Endodermal cell (in vitro differentiated cells): Measurements from ENCODE around the gene PLCB4. TPM values are rescaled to one million over a fixed set of nuclear protein-coding genes. Genes with fewer than 3 reads are reported as not detected.

Experiments
- DNase-seq: peaks from one replicate; pipeline ENCODE4 v3.0.0-alpha.2; 2017
- H3K27ac ChIP-seq: 2 replicates; pipeline ENCODE4 v1.5.1; 2013; ENCODE audit warnings: mild to moderate bottlenecking, low read depth, low read length, moderate library complexity
- H3K27me3 ChIP-seq: 2 replicates; pipeline ENCODE4 v1.6.1; 2013; ENCODE audit warnings: mild to moderate bottlenecking, low read length, moderate library complexity; ENCODE audit not compliant: insufficient read depth, control insufficient read depth, poor library complexity, severe bottlenecking
- H3K36me3 ChIP-seq: 2 replicates; pipeline ENCODE4 v1.7.0; 2013; ENCODE audit warnings: mild to moderate bottlenecking, low read length, moderate library complexity; ENCODE audit not compliant: control insufficient read depth, insufficient read depth
- H3K4me1 ChIP-seq: one replicate; pipeline ENCODE4 v1.7.0; 2013; ENCODE audit warnings: low read length; ENCODE audit not compliant: control insufficient read depth, insufficient read depth
- H3K4me3 ChIP-seq: 2 replicates; pipeline ENCODE4 v1.5.1; 2013; ENCODE audit warnings: mild to moderate bottlenecking, low read length, moderate library complexity
- H3K9ac ChIP-seq: 2 replicates; pipeline ENCODE4 v1.6.1; 2013; ENCODE audit warnings: mild to moderate bottlenecking, low read length, moderate library complexity; ENCODE audit not compliant: poor library complexity, severe bottlenecking; ENCODE audit errors: extremely low read depth
- H3K9me3 ChIP-seq: 2 replicates; pipeline ENCODE4 v1.6.1; 2013; ENCODE audit warnings: mild to moderate bottlenecking, low read length, moderate library complexity; ENCODE audit not compliant: control insufficient read depth
- H3K27ac Mint-ChIP-seq: 2 replicates; pipeline ENCODE4 v1.8.0; 2020; ENCODE audit warnings: mixed read lengths
- H3K27me3 Mint-ChIP-seq: 2 replicates; pipeline ENCODE4 v1.8.0; 2021; ENCODE audit warnings: mild to moderate bottlenecking, mixed read lengths; ENCODE audit not compliant: insufficient read depth
- H3K36me3 Mint-ChIP-seq: 2 replicates; pipeline ENCODE4 v1.8.0; 2020; ENCODE audit warnings: low read depth, mixed read lengths
- H3K4me1 Mint-ChIP-seq: 2 replicates; pipeline ENCODE4 v1.8.0; 2020; ENCODE audit warnings: mixed read lengths
- H3K4me3 Mint-ChIP-seq: 2 replicates; pipeline ENCODE4 v1.8.0; 2020; ENCODE audit warnings: mild to moderate bottlenecking, moderate library complexity, mixed read lengths
- H3K9me3 Mint-ChIP-seq: 2 replicates; pipeline ENCODE4 v1.8.0; 2020; ENCODE audit warnings: mild to moderate bottlenecking, mixed read lengths
- CTCF ChIP-seq: fragments of 200-600 bp; sonication (generic); conservative IDR thresholded peaks from 2 replicates; pipeline ENCODE4 v1.5.0; 2021; ENCODE audit warnings: antibody characterized with exemption, mild to moderate bottlenecking
- WGBS, 2 experiments: methylation state at CpG; one replicate each; pipeline versions ENCODE4 v1.1.5 to v1.1.7; 2013; ENCODE audit warnings: missing lambda C conversion rate in 2 of 2, mixed read lengths in 1 of 2; ENCODE audit not compliant: insufficient coverage in 1 of 2, insufficient read length in 1 of 2; 5-methylcytosine and 5-hydroxymethylcytosine counted together
- total RNA-seq, 2 donors: library from RNA; stranded (reverse); fragmentation: NEBNext Ultra II Directional in 1 of 2; extraction: Animal tissue kit (Norgen Biotek cat#: 25700) in 1 of 2; gene quantifications; 2 replicates in 1 of 2; 3 replicates in 1 of 2; pipeline ENCODE4 v1.2.1, GENCODE V29; 2021

The PLCB4 gene
- total RNA-seq, 2 donors from 2014 or later, result 14.4 to 14.6 TPM

DNA sequence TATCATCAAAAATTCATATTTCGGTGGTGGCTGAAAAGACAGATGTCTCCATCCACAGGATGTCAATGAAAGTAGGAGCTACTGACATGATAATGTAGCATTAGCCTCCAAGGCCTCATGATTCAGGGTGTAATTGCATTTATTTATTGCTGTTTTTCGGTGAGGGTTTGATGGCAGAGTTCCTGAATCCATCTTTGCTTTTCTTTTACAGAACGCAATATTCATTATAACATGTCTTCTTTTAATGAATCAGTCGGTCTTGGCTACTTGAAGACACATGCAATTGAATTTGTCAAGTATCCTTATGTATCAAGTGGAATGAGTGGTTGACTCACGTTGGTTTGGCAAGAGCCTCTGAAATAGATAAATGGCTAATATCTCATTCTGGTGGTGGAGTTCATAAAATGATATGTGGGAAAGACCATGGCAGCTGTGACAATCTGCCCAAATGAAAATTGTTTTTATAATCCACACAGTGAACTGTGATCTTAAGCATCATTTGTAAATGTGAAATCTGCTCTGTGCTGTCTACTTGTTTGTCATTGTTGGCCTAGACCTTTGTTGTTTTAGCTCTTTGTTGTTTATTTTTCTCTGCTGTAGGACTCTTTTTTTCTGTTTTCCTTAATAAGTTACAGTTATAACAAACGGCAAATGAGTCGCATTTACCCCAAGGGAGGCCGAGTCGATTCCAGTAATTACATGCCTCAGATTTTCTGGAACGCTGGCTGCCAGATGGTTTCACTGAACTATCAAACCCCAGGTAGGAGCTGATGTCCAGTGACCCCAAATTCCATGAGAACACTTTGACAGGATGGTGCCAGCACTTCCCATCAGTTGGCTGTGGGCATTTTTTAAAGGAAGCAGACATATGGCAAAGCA is 339.8 kb downstream of the PLCB4 start:
- 88 to 91% methylated on average over 9 to 10 of the region's 10 CpGs for WGBS, 2 experiments
- H3K9me3 ChIP-seq, result no peaks in the 10 kb centered on the region
- H3K27ac Mint-ChIP-seq, result no peak overlapping the region

GRCh38 chr20:9409352-9409751 is 340.5 kb downstream of the PLCB4 start:
- H3K9me3 Mint-ChIP-seq, result no peaks in the 10 kb centered on the region
- H3K9ac ChIP-seq, result no peak overlapping the region
- H3K27me3 ChIP-seq, result no peaks in the 10 kb centered on the region

More for the DNA sequence above, 339.8 kb downstream of the PLCB4 start:
- DNase-seq, result no peak
- no peaks in the 10 kb centered on the region for H3K27me3 ChIP-seq
- Mint-ChIP-seq H3K4me1 (no peaks in the 10 kb centered on the region), H3K9me3 (no peaks in the 10 kb centered on the region), H3K27me3 (no peaks in the 10 kb centered on the region), H3K4me3 (no peak overlapping the region), H3K36me3 (peaks cover 4% of the 10 kb centered on the region)
- H3K4me1 ChIP-seq, result no peaks in the 10 kb centered on the region
- no peak overlapping the region for H3K9ac ChIP-seq
- no peaks in the 10 kb centered on the region for H3K36me3 ChIP-seq
- H3K4me3 ChIP-seq, result no peak overlapping the region
- H3K27ac ChIP-seq, result no peak overlapping the region
- TF ChIP-seq CTCF, result no peak

DNA sequence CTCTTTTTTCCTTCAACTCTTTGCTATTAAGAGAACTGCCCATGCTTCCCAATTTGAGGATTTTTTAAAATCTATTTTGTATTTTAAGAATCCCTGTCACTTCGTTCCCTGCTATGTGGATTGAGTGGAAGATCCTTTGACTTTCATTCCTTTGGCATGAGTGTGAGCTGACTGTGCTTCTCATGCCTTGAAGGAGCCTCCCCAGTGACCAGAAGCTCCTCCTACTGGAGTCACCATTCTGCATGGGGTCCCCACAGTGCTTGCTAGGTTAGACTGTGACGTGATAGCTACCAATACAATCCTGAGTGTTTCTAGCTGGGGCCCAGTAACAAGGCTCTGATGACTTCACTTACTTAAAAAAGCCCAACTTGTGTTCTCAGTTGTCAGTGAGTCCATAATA is 341.1 kb downstream of the PLCB4 start:
- Histone ChIP-seq H3K4me3 (no peak overlapping the region), H3K27me3 (no peaks in the 10 kb centered on the region), H3K27ac (no peak overlapping the region), H3K4me1 (no peaks in the 10 kb centered on the region), H3K9me3 (no peaks in the 10 kb centered on the region), H3K36me3 (no peaks in the 10 kb centered on the region), H3K9ac (no peak overlapping the region)
- Mint-ChIP-seq H3K27me3 (no peaks in the 10 kb centered on the region), H3K36me3 (peaks cover 4% of the 10 kb centered on the region), H3K4me1 (no peaks in the 10 kb centered on the region), H3K4me3 (no peak overlapping the region), H3K9me3 (no peaks in the 10 kb centered on the region), H3K27ac (no peak overlapping the region)
- WGBS, 2 experiments, result 90 to 100% methylated on average over 2 of the region's 2 CpGs
- DNase-seq, result no peak
- no peak for TF ChIP-seq CTCF

More at GRCh38 chr20:9409352-9409751, 340.5 kb downstream of the PLCB4 start:
- Mint-ChIP-seq H3K27me3 (no peaks in the 10 kb centered on the region), H3K4me3 (no peak overlapping the region), H3K36me3 (peaks cover 4% of the 10 kb centered on the region), H3K27ac (no peak overlapping the region), H3K4me1 (no peaks in the 10 kb centered on the region)
- H3K9me3 ChIP-seq, result no peaks in the 10 kb centered on the region
- 94% methylated on average over 1 of the region's 1 CpG; no CpG with 5 or more reads in 1 of the 2 experiments for WGBS, 2 experiments
- DNase-seq, result no peak
- H3K4me3 ChIP-seq, result no peak overlapping the region
- TF ChIP-seq CTCF, result no peak
- H3K4me1 ChIP-seq, result no peaks in the 10 kb centered on the region
- no peaks in the 10 kb centered on the region for H3K36me3 ChIP-seq
- H3K27ac ChIP-seq, result no peak overlapping the region
